Gastrocnemius medialis (tissue), 4 donors: Measurements from ENCODE around the gene RAD17. TPM values are rescaled to one million over a fixed set of nuclear protein-coding genes. Genes with fewer than 3 reads are reported as not detected.
"Not testable (repeated sequence)": the region's sequence is repeated elsewhere in the genome, so short reads cannot be mapped to it uniquely, and the experiment has no call there.

Experiments used
- ATAC-seq, 2 donors: fragments of 150-250 bp; one replicate each; pipeline ENCODE4 v1.9.1; 2016
- DNase-seq, 2 donors: peaks; one replicate each; pipeline ENCODE4 v3.0.0-alpha.2; 2019
- H3K27ac ChIP-seq, 4 donors: fragments of 200-600 bp; sonication (generic); 1 replicate in 1 of 4; 2 replicates in 3 of 4; pipeline ENCODE4 v1.5.1; 2016 to 2018; ENCODE audit warnings: mild to moderate bottlenecking in 2 of 4, moderate library complexity in 1 of 4
- H3K27me3 ChIP-seq, 3 donors: fragments of 200-600 bp; sonication (generic) in 2 of 3; 1 replicate in 1 of 3; 2 replicates in 2 of 3; pipeline versions ENCODE4 v1.5.1 to v1.6.0; 2016 to 2019; ENCODE audit warnings: mild to moderate bottlenecking in 1 of 3, moderate library complexity in 1 of 3
- H3K36me3 ChIP-seq, 2 donors: fragments of 200-600 bp; sonication (generic) in 1 of 2; one replicate each; pipeline ENCODE4 v1.5.1; 2017 to 2018
- H3K4me1 ChIP-seq, 2 donors: fragments of 200-600 bp; sonication (generic) in 1 of 2; one replicate each; pipeline ENCODE4 v1.5.1; 2016 to 2017; ENCODE audit warnings: mild to moderate bottlenecking in 2 of 2
- H3K4me3 ChIP-seq, 4 donors: fragments of 200-600 bp; sonication (generic) in 3 of 4; 1 replicate in 1 of 4; 2 replicates in 3 of 4; pipeline ENCODE4 v1.5.1; 2016 to 2019; ENCODE audit warnings: mild to moderate bottlenecking in 2 of 4
- H3K9me3 ChIP-seq, 3 donors: fragments of 200-600 bp; sonication (generic) in 2 of 3; 1 replicate in 1 of 3; 2 replicates in 2 of 3; pipeline ENCODE4 v1.5.1; 2016 to 2019
- CTCF ChIP-seq, 5 experiments: fragments of 450-650 bp in 3 of 5; fragments of 200-600 bp in 2 of 5; sonication (generic) in 2 of 5; IDR thresholded peaks in 4 of 5; conservative IDR thresholded peaks in 1 of 5; 1 replicate in 4 of 5; 2 replicates in 1 of 5; pipeline ENCODE4 v1.5.1; 2016 to 2019; ENCODE audit warnings: antibody characterized with exemption in 5 of 5, mild to moderate bottlenecking in 3 of 5, moderate library complexity in 3 of 5
- POLR2A ChIP-seq, 2 donors: fragments of 450-650 bp; IDR thresholded peaks; one replicate each; pipeline ENCODE4 v1.6.1; 2017; ENCODE audit warnings: antibody characterized with exemption in 2 of 2, mild to moderate bottlenecking in 2 of 2, moderate library complexity in 2 of 2
- in situ Hi-C, 4 donors: fragments of 200-750 bp; cut with MboI; loops; one replicate each; pipeline versions ENCODE4 v1.15.0 to v1.8.0; 2017; ENCODE audit warnings: low sequenced_read_pairs in 4 of 4
- intact Hi-C: fragments of 100-400 bp; cut with DNase I; formaldehyde crosslinking; loops from one replicate; pipeline ENCODE4 v1.15.1; 2023; ENCODE audit warnings: low total_unique reads
- total RNA-seq, 4 donors: library from RNA; depleted of rRNA; stranded (reverse); fragments of >200 nt; gene quantifications; one replicate each; pipeline versions ENCODE4 v1.1.0 to v1.2.3, GENCODE V29; 2016

The RAD17 gene
- total RNA-seq, 4 donors from 2014 or later, result 7.3 to 18.3 (median 11.9) TPM

GRCh38 chr5:69331528-69332445 lies 37.8 kb upstream of the RAD17 start:
- Histone ChIP-seq H3K27me3 (no peaks in the 10 kb centered on the region), H3K4me3 (peak overlapping the region; percentile 73 to 89 (median 79)), H3K27ac (peak overlapping the region; percentile 72 to 86 (median 80)), H3K4me1 (peaks cover 8 to 15% of the 10 kb centered on the region in 2 donors), H3K9me3 (no peaks in the 10 kb centered on the region), H3K36me3 (no peaks in the 10 kb centered on the region)
- DNase-seq (no peak), ATAC-seq (no peak)
- in situ Hi-C loops, result loop anchor here in 2 of 4 donors (10.0 kb wide), 3 partner anchors 97 to 287 kb away; partner anchors contain the start of genes CDK7 (in 1 of the 2) and SLC30A5 (in 1 of the 2)
- TF ChIP-seq POLR2A (IDR thresholded peaks at IDR 0.05) (no peak), CTCF (IDR thresholded peaks at IDR 0.05 in 4 of 5, conservative IDR thresholded peaks at IDR 0.05 in 1 of 5) (no peak)
- intact Hi-C loops, result loop anchor here (1.0 to 2.0 kb wide), 4 partner anchors 37 to 289 kb away; partner anchors contain the start of genes AK6, CDK7, RAD17 and TAF9

- DNase-seq, H3K36me3 ChIP-seq, ATAC-seq, H3K4me3 ChIP-seq, H3K27me3 ChIP-seq, H3K9me3 ChIP-seq: not testable (repeated sequence)
- H3K27ac ChIP-seq, result peak overlapping the region in 1 of 4 donors; percentile 86
- intact Hi-C loops (loop anchor here (2.0 kb wide), 3 partner anchors 35 to 291 kb away; partner anchors contain the start of genes AK6, CDK7, RAD17 and TAF9), in situ Hi-C loops (loop anchor here in 2 of 4 donors (10.0 kb wide), 3 partner anchors 99 to 289 kb away; partner anchors contain the start of genes CDK7 (in 1 of the 2) and SLC30A5 (in 1 of the 2))
- peaks cover 8 to 15% of the 10 kb centered on the region in 2 donors for H3K4me1 ChIP-seq
Observed at GRCh38 chr5:69333668-69334315, 35.8 kb upstream of the RAD17 start.

GRCh38 chr5:69334793-69335268 lies 34.8 kb upstream of the RAD17 start:
- intact Hi-C loops, result no loop called here
- ATAC-seq (peak; percentile 79 to 86), DNase-seq (peak; percentile 60 to 78)
- no peaks in the 10 kb centered on the region for H3K36me3 ChIP-seq
- H3K4me3 ChIP-seq, result peak overlapping the region in 2 of 4 donors; percentile 15 to 16
- peaks cover 8 to 15% of the 10 kb centered on the region in 2 donors for H3K4me1 ChIP-seq
- H3K27me3 ChIP-seq, result no peaks in the 10 kb centered on the region
- no peaks in the 10 kb centered on the region for H3K9me3 ChIP-seq
- H3K27ac ChIP-seq, result peak overlapping the region; percentile 14 to 68 (median 49)
- TF ChIP-seq POLR2A (IDR thresholded peaks at IDR 0.05) (no peak), CTCF (IDR thresholded peaks at IDR 0.05 in 4 of 5, conservative IDR thresholded peaks at IDR 0.05 in 1 of 5) (peak; percentile 46 to 82 (median 72))
- in situ Hi-C loops, result loop anchor here in 2 of 4 donors (10.0 kb wide), 3 partner anchors 100 to 290 kb away; partner anchors contain the start of genes CDK7 (in 1 of the 2) and SLC30A5 (in 1 of the 2)

- intact Hi-C loops, result no loop called here
- no peaks in the 10 kb centered on the region for H3K36me3 ChIP-seq
- in situ Hi-C loops, result loop anchor here in 2 of 4 donors (10.0 kb wide), 3 partner anchors 101 to 291 kb away; partner anchors contain the start of genes CDK7 (in 1 of the 2) and SLC30A5 (in 1 of the 2)
- DNase-seq, result no peak
- H3K27ac ChIP-seq, result no peak overlapping the region
- no peak for TF ChIP-seq CTCF (IDR thresholded peaks at IDR 0.05 in 4 of 5, conservative IDR thresholded peaks at IDR 0.05 in 1 of 5)
- TF ChIP-seq POLR2A (IDR thresholded peaks at IDR 0.05), result no peak
- ATAC-seq, result no peak
- H3K27me3 ChIP-seq, result no peaks in the 10 kb centered on the region
- H3K9me3 ChIP-seq, result no peaks in the 10 kb centered on the region
- peaks cover 8 to 15% of the 10 kb centered on the region in 2 donors for H3K4me1 ChIP-seq
- H3K4me3 ChIP-seq, result no peak overlapping the region
Observed at GRCh38 chr5:69335341-69335935, 34.2 kb upstream of the RAD17 start.
